ENCODE results near the gene ITGA11. TPM values are rescaled to one million over a fixed set of nuclear protein-coding genes. Genes with fewer than 3 reads are reported as not detected.

The ITGA11 gene
- total and polyA plus RNA-seq, 2 of the 13 experiments (the other 11 are each of a cell fraction or from before 2014, with no cell fraction given), result not detected

DNA sequence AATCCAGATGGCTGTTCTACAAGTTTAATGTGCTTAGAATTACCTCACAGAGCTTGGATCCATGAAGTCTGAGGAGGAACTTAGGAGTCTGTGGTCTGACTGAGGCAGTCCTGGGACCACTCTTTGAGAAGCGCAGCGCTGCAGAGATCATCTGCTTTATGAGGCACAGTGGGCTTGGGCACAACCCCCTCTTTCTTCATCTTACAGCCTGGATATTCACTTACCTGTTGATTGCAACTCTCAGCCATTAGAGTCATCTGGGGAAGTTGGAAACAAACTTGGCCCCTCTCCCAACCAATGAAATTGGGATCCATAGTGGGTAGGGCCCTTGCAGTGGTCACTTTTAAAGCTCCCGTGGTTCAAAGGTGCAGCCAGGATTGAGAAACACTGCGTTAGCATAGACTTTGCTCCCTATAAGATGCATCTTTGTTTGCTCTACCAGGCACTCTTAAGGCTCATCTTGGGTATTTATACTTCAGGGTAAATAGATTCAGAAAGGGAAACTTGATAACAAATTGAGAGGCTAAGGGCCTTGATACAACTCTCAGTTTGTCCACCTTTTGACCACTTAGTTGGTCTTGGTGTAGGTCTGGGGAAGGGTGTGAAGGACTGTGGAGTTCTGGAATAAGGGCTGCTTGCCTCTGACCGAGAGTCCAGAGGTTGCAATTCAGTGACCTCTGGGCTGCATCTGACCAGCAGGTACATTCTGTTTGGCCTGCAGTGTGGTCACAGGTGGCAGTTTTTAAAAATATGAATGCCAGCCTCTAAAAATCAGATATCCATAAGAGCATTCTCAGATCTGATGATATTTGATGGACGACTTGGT, 131.6 kb downstream of the ITGA11 start (continued):
- TF ChIP-seq ARHGAP35 (CRISPR knock-in tag; IDR thresholded peaks at IDR 0.05; ENCODE audit: borderline replicate concordance) (0 out of 2 replicates have a peak, but pooled peaks have one; percentile 18), MED13 (CRISPR knock-in tag; IDR thresholded peaks at IDR 0.05) (no peak), ZNF547 (CRISPR knock-in tag; IDR thresholded peaks at IDR 0.05) (no peak), ZNF510 (CRISPR knock-in tag; IDR thresholded peaks at IDR 0.05; ENCODE audit: low read depth) (no peak), RAD51 (IDR thresholded peaks at IDR 0.05; ENCODE audit: borderline replicate concordance) (no peak), ZBTB4 (CRISPR knock-in tag; IDR thresholded peaks at IDR 0.05; ENCODE audit: borderline replicate concordance) (no peak), SCMH1 (CRISPR knock-in tag; IDR thresholded peaks at IDR 0.05; ENCODE audit: borderline replicate concordance) (no peak), SNAI1 (CRISPR knock-in tag; IDR thresholded peaks at IDR 0.05; ENCODE audit: borderline replicate concordance) (peak; percentile 52; the same call in 1 of the 2 replicates), MIER3 (CRISPR knock-in tag; IDR thresholded peaks at IDR 0.05; ENCODE audit: borderline replicate concordance) (no peak), ZNF235 (CRISPR knock-in tag; IDR thresholded peaks at IDR 0.05; ENCODE audit: borderline replicate concordance) (no peak), CBX5 (CRISPR knock-in tag; IDR thresholded peaks at IDR 0.05; ENCODE audit: borderline replicate concordance) (no peak), IRF1 (CRISPR knock-in tag; IDR thresholded peaks at IDR 0.05; ENCODE audit: low read depth) (no peak), RNF2 (conservative IDR thresholded peaks at IDR 0.05; ENCODE audit: low read depth) (no peak), ZNF557 (CRISPR knock-in tag; IDR thresholded peaks at IDR 0.05) (no peak), ZNF207 (IDR thresholded peaks at IDR 0.05; ENCODE audit: borderline replicate concordance) (no peak), SPEN (CRISPR knock-in tag; IDR thresholded peaks at IDR 0.05; ENCODE audit: low read depth) (peak; percentile 38; the same call in 1 of the 2 replicates), CEBPG (CRISPR knock-in tag; IDR thresholded peaks at IDR 0.05) (peak; percentile 84), ZBTB42 (CRISPR knock-in tag; IDR thresholded peaks at IDR 0.05) (no peak), TIGD3 (CRISPR knock-in tag; IDR thresholded peaks at IDR 0.05; ENCODE audit: borderline replicate concordance) (no peak), ZSCAN9 (CRISPR knock-in tag; IDR thresholded peaks at IDR 0.05; ENCODE audit: borderline replicate concordance) (0 out of 2 replicates have a peak, but pooled peaks have one; percentile 26)
- TF ChIP-seq, protein P1, sequence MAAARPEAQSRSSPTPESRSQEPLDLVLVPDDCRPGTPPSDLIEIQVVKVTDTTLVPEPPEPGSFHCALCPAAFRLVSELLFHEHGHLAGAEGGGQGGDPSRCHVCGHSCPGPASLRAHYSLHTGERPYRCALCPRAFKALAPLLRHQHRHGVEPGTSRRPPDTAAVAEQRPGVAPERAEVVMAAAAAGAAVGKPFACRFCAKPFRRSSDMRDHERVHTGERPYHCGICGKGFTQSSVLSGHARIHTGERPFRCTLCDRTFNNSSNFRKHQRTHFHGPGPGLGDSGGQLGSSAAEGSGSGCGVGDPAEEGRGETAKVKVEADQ (CRISPR knock-in tag; IDR thresholded peaks at IDR 0.05; ENCODE audit: borderline replicate concordance), result no peak
